HG02840 (cell line): ENCODE data around the gene IL12A.
A peak's percentile ranks its signal among the peaks of the same experiment; 100 is the strongest.

ENCODE experiments used
- ATAC-seq: cut with Tn5 transposase; IDR thresholded peaks from one replicate; pipeline ENCODE4 v1.9.1; 2021; ENCODE audit warnings: mild to moderate bottlenecking, moderate library complexity, moderate number of reproducible peaks; ENCODE audit not compliant: unreplicated experiment, low FRiP score

IL12A gene

DNA sequence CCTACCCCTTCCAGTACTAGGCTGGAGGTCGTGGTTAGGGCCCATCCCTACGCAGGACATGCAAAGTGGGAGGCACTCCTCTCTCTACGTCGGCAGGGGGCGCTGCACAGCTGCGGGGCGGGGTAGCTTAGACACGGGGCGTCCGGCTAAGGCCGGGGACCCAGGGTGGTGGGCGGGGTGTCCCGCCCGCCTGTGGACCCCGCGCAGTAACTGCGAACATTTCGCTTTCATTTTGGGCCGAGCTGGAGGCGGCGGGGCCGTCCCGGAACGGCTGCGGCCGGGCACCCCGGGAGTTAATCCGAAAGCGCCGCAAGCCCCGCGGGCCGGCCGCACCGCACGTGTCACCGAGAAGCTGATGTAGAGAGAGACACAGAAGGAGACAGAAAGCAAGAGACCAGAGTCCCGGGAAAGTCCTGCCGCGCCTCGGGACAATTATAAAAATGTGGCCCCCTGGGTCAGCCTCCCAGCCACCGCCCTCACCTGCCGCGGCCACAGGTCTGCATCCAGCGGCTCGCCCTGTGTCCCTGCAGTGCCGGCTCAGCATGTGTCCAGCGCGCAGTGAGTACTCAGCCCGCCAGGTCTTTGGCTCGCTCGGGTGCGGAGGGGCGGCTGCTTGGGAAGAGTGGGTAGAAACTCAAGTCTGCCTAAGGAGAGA is at the start of gene IL12A:
Gene IL12A, plus strand, starts transcription at position 219 of the 655 bp plus-strand sequence.
- peak; percentile 96 for ATAC-seq

DNA sequence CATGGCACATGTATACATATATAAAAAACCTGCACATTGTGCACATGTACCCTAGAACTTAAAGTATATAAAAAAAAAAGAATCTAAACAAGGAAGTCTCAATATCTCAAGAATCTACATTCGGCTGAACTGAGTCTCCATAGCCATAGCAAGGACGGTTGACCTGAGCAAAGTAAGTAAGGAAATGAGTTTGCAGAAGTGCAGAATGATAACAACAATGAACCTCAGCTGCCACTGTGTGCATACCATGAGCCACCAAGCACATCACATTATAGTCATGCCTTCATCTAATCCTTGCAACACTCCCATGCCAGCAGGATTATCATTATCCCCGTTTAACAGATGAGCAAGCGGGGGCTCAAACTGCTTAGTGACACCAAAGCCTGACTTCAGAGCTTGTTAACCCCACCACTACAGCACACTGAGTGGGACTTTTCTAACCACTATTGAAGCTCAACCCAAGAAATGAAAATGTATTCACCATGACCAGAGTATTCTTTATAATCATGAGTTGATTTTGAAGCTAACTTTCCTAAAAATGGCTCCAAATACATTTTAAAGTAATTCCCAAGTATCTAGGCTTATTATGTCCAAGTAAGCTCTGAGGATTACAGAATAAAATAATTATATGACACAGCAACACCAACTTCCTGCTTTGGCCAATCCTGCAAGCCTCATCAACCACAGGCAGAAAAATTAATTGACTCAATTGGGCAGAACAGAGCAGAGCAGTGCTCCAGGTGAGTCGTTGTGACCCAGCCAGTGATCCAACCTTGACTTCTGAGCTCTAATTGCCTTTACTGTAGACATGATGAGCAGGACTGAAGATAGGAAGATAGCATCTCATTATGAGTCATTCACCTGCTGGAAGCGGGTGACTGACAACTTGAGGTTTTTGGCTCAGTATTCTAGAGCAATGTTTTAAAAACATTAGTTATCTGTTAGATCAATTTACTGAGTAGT is 47.3 kb upstream of the IL12A start:
- ATAC-seq = peak; percentile 89

DNA sequence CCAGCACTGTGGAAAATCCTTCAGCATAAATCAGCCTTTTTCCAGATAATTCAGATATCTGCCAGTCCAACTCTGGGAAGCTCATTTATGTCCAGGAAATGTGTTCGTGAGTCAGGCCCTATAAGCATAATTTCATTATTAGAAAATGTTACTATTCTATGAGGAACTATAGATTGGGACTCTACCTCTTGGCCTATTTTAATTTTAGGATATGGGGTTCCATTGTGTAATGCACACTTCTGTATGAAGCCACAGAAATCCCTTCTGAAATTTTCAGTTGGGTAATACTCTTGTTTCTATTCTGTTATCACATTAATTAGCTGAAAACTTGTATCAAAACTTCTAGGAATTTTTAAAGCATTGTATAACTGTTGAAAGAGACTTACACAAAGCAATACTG is 43.9 kb upstream of the IL12A start:
- no peak for ATAC-seq

DNA sequence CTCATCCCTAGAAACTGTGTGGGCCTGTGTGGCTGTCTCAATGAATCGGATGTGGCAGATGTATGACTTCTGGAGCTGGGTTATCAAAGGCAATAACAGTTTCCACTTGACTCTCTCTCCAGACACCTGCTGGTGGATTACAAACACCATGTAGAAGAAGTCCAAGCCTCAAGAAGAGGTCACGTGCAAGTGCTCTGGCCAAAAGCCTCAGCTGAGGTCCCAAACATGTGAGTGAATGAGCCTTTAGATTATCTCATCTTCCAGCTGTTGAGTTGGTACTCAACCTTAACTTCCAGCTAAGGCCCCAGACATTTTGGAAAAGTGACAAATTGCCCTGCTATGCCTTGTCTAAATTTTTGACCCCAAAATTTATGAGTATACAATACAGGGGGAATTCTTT is 42.7 kb upstream of the IL12A start:
- ATAC-seq = no peak

DNA sequence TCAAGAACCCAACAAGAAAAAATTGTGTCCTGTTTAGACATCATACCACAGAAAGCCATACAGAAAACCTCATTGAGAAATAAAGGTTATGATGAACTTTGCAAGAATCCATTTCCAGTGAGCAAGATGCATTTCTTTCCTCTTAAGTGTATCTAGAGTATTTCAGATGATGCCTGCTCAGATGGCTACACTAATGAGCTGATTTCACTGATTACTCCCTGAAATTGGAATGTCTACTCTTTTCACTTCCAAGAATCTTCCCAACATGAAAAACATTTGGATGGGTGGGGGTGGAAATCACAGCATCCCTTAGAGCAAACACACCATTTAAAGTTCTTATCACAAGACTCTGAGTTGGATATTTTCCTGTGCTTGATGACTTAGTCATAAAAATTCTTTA is 41.4 kb upstream of the IL12A start:
- ATAC-seq = no peak

DNA sequence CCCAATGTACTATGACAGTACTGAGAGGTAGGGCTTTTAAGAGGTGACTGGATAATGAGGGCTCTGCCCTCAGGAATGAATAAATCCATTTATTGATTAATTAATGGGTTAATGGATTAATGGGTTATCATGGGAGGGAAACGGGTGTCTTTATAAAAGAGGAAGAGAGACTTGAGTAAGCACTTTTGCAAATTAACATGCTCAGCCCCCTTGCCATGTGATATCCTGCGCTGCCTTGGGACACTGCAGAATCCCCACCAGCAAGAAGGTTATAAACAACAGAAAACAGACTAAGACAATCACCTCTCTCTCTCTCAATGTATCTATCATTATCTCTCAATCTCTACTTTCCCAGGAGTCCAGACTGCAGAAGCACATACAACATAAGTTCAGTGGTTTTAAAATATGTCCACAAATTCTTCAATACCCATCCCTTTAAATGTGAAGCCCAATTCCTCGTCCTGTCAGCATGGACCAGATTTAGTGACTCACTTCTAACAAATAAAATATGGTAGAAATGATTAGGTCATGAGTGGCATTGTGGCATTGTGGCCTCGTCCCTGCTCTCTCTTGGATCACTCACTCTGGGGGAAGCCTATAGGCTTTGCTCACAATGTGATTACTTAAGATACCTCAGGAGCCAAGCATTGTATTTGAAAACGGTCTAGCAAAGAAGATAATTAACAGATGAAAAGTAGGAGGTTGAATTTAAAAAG is 40.0 kb upstream of the IL12A start:
- ATAC-seq = no peak

DNA sequence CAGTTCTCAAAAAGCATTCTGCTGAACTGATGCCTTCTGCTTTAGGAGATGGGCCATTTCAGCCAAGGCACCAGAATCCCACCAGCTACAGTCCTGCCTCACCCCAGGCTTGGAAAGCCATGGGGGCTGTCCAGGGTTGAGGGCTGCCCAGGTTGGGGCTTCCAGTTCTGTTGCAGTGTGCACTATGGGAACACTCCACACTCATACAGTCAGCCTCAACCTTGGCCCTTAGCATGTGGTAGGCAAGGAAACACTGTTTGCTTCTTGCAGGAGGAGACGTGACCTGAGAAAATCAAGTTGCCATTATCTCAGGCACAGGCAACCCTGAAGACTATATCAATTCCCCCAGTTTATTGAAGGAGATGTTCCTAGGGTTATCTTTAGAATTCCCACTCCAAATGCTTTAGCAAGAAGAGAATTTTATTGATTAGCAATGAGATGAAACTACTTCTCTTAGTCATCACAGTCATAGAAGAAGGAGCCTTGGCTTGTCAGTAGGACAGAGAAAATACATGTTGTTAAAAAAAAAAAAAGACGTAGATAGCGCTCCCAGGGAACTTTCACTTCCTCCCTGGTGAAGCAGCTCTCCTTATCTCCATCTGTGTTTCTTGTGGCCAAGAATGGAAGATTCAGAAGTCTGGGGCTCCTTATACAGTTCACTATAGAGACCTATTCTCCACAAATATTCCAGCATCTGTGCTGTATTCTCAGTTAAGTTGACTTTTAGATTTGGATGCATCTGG is 38.3 kb upstream of the IL12A start:
- ATAC-seq = no peak

DNA sequence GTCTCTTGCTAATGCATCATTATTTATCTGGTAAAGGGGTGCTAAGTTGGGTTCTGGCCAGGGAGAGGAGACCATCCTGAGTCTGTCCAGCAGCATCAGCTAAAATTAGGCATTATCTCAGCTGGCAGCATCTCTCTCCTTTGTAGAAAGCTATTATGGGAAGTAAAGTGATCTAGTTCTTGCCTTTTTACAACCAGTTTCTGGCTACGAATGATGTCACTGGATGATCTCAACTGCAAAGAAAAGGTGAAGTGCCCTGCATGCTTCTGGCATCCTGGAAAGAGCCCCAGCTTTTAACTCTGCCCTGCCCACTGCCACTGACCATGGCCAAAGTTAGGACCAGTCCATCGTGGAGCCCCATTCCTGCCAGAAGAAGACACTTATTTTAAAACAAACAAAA is 37.1 kb upstream of the IL12A start:
- ATAC-seq = no peak

DNA sequence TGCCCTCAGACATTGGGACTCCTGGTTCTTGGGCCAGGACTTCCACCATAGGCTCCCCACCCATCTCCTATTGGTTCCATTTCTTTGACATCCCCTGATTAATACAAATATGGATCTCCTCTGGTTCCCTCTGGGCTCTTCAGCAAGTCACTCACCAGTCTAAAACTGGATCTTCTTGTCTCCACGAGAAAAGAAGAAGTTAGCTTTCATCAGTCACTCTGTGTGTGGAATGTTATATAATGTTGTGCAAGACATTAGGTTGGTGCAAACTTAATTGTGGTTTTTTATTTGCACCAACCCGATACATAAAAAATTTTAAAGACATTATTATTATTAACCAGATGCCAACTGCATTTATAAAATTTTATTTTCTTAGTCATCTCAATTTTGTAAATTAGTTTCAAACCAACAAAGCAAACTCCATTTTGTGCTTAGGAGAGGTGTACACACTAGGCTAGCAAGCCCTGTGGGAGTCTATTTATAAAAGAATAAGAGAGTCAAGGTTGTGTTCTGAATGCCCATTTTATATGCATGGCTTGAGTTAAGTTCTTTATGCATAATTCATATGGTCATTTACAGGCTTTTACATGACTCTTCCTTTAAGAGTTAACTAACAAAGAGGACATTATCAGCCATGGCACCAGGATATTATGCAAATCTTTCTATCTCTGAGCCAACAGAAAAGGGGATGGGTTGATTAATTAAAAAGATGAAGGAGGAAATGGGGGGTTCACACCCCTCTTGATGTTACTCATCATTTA is 35.1 kb upstream of the IL12A start:
- no peak for ATAC-seq

DNA sequence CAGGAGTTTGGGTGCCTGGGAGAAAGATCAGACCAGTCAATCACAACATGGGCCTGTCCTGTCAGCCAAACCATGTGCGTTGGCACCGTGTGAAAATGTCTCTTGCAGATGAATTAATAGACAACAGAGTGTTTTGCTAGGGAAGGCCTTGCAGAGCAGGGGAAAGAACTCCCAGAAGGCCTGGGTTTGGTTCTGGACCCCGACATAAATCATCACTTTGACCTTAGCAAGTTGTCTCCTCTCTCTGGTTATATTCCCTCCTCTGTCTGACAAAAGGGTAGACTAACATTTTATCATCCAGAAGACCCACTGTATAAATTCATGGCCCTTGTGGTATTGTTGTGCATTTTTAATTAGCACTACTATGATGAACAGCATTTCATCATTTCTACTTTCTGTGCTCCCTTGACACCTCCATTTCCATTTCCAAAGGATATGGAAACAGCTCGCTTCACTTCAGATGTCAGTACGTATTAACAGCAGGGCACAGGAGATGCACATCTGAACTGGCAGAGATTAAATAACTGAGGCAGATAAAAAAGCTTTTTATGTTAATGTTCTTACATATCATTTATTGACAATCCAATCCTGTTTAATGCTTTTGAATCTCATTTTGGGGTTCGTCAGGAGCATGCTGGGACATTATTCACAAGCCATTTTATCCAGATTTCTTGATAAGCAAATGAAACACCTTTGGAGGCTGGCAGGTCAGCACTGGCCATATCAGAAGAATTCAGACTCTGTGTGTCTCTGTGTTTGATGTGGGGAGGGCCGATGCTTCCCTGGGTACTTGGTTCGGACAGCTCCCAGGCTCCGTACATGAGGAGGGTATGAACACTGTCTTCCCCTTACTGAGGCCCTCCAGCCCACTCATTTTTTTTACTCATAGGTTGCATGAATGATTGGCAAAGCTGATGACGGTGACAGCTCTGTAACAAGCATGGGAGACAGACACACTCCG is 28.2 kb upstream of the IL12A start:
- no peak for ATAC-seq

DNA sequence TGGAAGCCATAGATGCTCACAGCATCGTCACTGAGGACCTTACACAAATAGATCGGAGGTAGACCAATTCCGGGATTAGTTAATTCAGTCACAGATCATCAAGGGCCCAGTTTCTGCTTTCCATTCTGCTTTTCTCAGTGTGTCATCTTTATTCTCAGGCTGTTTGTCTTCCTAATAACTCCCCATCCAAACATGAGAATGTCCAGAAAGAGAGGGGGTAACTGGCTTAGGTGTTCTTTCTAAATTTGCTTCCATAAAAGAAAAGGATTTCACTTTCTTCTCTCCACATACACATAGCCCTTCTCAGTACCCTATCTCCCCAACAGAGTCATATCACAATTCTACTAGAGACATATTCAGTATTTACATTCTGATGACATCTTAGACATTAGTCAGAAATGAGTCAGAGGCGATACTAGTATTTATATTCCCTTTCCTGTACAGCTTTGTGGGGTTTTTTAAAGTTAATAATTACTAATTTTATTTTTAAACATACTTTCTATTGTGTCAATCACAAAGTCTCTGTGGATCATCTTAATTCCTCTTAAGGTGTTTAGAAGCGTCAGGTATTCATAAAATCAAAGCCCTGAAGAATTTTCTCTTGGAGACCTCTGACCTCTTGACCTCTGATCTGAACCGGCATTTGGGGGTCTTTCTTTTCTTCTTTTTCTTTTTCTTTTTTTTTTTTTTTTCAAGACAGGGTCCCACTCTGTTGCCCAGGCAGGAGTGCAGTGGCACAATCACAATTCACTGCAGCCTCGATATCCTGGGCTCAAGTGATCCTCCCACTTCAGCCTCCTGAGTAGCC is 24.3 kb upstream of the IL12A start:
- peak; percentile 100 for ATAC-seq

DNA sequence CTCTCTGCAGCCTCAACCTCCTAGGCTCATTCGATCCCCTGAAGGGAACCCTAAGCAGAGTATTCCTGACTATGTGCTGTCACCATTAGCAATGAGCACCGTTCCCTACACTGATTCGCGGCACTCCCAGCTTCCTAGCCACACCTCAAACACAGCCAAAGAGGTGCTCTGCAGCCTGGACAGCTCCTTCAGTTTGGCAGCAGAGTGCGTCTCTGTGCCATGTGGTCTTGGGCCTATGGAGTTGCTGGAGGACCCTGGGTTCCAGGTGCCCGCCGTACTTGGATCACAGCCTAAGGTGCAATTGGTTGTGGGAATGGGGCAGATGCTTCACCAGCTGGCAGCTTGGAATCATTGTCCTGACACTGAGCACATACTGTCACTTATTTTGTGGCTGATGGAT is 17.3 kb upstream of the IL12A start:
- ATAC-seq = no peak

DNA sequence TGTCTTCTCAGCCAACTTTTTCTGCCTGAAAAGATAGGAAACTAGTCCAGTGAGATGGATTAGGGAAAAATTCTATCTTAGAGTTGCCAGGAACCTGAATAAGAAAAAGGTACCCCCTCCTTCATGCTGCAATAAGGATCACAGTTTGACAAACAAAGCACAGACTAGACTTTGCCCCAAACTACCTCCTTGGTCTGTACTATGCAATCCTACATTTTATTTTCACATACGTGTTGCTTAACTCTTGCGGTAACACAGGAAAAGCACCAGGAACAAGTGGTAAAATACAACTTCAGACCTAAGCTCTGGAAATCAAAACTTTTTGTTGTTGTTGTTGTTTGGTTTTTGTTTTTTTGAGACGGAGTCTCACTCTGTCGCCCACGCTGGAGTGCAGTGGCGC is 11.3 kb upstream of the IL12A start:
- ATAC-seq = no peak

DNA sequence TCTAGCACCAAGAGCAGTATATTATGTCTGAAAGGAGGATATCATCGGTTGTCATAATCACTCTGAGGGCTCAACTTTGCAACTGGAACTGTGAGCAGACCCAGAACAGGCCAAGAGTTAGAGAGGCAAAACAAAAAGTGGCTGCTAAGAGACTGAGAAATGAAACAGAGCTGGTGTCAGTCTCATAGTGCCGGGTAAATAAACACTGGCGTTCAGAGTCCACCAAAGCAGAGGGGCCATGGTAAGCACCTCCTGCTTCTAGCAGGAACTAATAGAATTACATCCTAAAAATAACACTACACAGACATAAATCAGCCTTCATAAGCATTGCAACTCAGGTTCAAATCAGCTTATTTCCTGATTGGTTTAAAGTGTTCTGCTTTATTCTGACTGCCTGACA is 10.3 kb upstream of the IL12A start:
- ATAC-seq = no peak

DNA sequence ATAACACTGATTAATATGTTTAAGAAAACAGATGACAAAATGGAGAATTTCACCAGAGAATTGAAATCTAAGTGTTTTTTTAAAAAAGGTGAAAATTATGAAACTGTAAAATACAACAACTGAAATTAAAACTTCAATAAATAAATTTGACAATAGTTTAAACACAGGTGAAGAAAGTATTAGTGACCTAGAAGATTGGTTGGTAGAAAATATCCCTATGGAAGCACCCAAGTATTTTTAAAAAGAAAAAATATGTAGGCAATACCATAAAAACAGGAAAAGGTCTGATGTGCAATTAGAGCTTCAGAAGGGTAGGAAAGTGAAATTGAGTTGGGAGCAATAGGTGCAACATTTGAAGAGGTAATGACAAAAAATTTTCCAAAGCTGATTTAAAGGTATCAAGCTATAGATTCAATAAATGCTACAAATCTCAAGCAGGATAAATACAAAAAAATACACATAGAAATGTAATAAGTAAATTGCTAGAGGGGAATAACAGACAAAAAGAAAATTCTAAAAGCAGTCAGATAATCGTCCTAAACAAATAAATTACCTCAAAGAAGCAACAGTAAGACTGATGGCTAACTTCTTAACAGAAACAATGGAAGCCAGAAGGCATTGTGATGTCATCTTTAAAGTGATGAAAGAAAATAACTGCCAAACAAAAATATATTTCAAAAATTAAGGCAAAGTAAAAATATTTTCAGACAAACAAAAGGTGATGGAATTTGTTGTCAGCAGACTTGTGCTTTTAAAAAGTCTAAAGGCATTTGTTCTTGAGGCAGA is 9.5 kb upstream of the IL12A start:
- no peak for ATAC-seq

DNA sequence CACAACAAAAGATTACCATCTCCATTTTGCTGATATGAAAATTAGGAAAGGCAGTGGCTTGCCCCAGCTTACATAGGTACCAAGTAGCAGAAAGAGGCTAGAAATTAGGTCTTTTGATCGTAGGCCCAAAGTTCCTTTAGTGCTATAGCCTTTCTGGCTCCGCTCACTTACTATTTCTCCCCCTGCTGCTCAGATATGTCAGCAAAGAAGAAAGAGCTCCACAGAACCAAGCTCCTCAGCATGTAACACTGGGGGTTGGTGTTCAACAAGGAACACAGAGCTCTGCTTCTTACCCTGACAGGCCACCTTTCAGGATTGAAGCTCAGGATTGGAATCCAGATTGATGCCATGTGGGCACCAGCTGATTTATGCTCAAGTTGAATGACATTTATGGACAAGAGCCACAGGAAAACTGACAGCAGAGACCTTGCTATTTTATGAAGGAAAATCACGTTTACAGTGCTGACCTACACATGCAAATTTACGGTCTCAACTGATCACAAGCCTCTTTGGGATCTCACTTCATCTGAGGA is 6.1 kb upstream of the IL12A start:
- no peak for ATAC-seq

DNA sequence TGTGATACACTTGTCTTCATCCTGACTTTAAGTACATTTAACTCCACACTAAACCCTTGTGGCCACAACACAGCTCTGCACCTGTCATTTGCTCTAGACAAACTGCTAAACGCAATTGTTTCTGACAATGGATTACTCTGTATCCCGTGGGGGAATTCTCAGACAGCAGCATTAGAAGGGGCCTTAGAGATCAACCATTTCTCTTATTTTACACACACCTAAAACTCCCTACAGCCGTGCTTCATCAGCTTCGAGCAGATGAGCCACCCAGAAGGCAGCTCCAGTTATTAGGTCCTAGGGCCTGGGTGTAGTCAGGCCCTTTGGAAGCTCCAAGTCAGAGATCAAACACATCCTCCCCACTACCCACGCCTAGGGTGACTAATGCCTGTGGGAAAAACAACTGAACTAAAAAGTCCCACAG is 1.3 kb upstream of the IL12A start:
- no peak for ATAC-seq
